Measurements from ENCODE around the gene EFNA4. TPM values are rescaled to one million over a fixed set of nuclear protein-coding genes. Genes with fewer than 3 reads are reported as not detected.

EFNA4 gene
- total and polyA plus RNA-seq, 2 of the 8 experiments (the other 6 are each of a cell fraction or from before 2014, with no cell fraction given): 21.9 to 23.9 TPM

DNA sequence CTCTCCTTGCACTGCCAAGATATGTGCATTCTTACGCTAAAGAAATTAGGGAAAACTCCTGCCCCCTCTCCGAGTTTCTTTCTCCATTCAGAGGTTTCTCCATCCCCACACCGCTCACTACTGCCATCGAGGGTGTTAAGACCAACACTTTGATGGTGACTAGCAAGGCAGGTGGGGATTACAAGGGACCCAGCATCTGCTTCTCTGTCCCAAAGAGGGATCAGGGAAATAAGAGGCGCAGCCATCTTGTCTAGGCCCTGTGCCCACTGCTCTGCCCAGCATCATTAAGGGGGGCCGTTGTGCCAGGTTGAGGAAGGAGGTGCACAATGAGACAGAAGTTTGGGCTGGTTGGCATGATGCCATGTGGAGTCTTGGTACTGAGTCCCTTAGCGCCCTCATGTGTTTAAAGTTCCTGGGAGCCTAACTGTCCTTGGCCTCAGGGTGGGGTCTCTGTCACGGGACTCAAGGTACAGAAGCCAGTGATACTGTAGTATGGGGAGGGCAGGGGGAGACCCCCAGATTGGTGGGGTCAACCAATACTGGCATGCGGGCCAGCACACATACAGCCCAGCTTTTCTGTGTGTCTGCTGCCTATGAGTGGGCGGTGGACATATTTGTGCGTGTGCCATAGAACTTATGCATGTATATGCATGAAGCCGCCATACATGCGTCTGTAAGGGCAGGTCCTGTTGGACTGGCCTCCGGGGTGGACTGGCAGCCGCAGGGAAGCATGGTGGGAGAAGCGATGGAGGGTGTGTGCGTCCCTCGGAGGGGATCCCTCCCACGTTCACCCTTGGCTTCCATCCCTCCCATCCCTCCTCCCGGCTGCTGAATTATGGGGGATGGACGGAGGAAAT is 20.6 kb downstream of the EFNA4 start:
- Histone ChIP-seq H2AK5ac (ENCODE audit: low read depth, low read length) (no peak overlapping the region), H3K23me2 (ENCODE audit: low read depth, low read length) (peaks cover 21% of the 10 kb centered on the region; the same call in 1 of the 2 replicates), H3K56ac (replicated peaks; ENCODE audit: insufficient read length, low read depth, low read length) (no peak overlapping the region), H3K9ac (replicated peaks in 1 of 4; ENCODE audit: extremely low read depth in 1 of 4, low read depth in 3 of 4, low read length in 3 of 4) (no peak overlapping the region), H2BK20ac (ENCODE audit: low read length) (no peak overlapping the region), H4K91ac (replicated peaks; ENCODE audit: insufficient read length, low read length) (no peak overlapping the region), H2BK12ac (ENCODE audit: low read depth, low read length) (no peak overlapping the region), H3K4me1 (replicated peaks in 1 of 4; ENCODE audit: control insufficient read depth in 3 of 4, insufficient read depth in 4 of 4, low read length in 3 of 4) (peaks cover 0 to 49% (median 28%) of the 10 kb centered on the region in 4 experiments; a peak in 6 of 7 replicates), H3K14ac (ENCODE audit: insufficient read length) (no peak overlapping the region), H2BK5ac (ENCODE audit: low read depth, low read length) (no peak overlapping the region; the same call in 1 of the 2 replicates), H3K9me3 (ENCODE audit: insufficient read depth in 2 of 2, low read depth in 1 of 2, low read length in 1 of 2) (no peaks in the 10 kb centered on the region), H2BK120ac (replicated peaks; ENCODE audit: low read depth, low read length) (no peak overlapping the region), H3K23ac (ENCODE audit: insufficient read length) (no peak overlapping the region), H3K79me1 (ENCODE audit: low read depth, low read length) (no peaks in the 10 kb centered on the region), H2AFZ (ENCODE audit: low read length) (no peak overlapping the region), H4K8ac (ENCODE audit: extremely low read depth, insufficient read depth, low read length) (no peak overlapping the region), H3K4me3 (ENCODE audit: extremely low read depth in 1 of 4, insufficient read depth in 2 of 4, low read depth in 3 of 4, low read length in 4 of 4) (peak overlapping the region in 3 of 4 experiments; percentile 33 to 81 (median 74); a peak in 4 of 8 replicates), H2BK15ac (ENCODE audit: low read length) (0 out of 2 replicates have a peak overlapping the region, but pooled peaks have one; percentile 61), H3K27ac (ENCODE audit: low read depth, low read length) (no peak overlapping the region), H4K5ac (ENCODE audit: insufficient read length, low read depth, low read length) (no peak overlapping the region), H3K4me2 (ENCODE audit: insufficient read depth in 1 of 2, low read depth in 2 of 2, low read length in 2 of 2) (peak overlapping the region; percentile 7 to 95), H3K4ac (replicated peaks; ENCODE audit: insufficient read length, low read depth, low read length) (no peak overlapping the region), H4K20me1 (replicated peaks in 1 of 2; ENCODE audit: control insufficient read depth in 1 of 2, insufficient read depth in 2 of 2, low read length in 2 of 2) (peaks cover 0 to 15% of the 10 kb centered on the region in 2 experiments), H3K27me3 (replicated peaks in 1 of 4; ENCODE audit: control insufficient read depth in 3 of 4, extremely low read depth in 1 of 4, insufficient read depth in 3 of 4, low read length in 3 of 4) (peaks cover 44 to 52% (median 48%) of the 10 kb centered on the region in 4 experiments), H3K18ac (ENCODE audit: extremely low read depth, low read length) (no peak overlapping the region), H3K79me2 (ENCODE audit: control insufficient read depth in 1 of 2, insufficient read depth in 2 of 2, low read length in 2 of 2) (no peaks in the 10 kb centered on the region), H3K36me3 (ENCODE audit: control insufficient read depth in 2 of 4, insufficient read depth in 4 of 4, low read length in 3 of 4) (no peaks in the 10 kb centered on the region)
- ChIA-PET POLR2A (ENCODE audit: partially characterized antibody) (interaction anchor here (0.5 to 2.3 kb wide), 11 partner anchors 13 to 860 kb away, joined by 3 to 13 read pairs (median 3); partner anchors contain the start of genes EFNA4 and SLC50A1), CTCF (ENCODE audit: partially characterized antibody) (interaction anchor here (0.6 to 5.5 kb wide), 26 partner anchors 8 to 900 kb away, joined by 3 to 169 read pairs (median 6); partner anchors contain the start of genes ADAM15, EFNA1, EFNA4 and KRTCAP2)
- WGBS, 2 experiments (ENCODE audit: extremely low coverage in 1 of 2, insufficient coverage in 1 of 2, insufficient read length in 1 of 2, insufficient replicate concordance in 2 of 2, low coverage in 1 of 2, low lambda C conversion rate in 2 of 2, missing lambda C conversion rate in 1 of 2): 39% methylated on average over 21 of the region's 21 CpGs; no CpG with 5 or more reads in 1 of the 2 experiments
- FAIRE-seq (no peak), DNase-seq (ENCODE audit: low read depth in 1 of 2, low spot score in 2 of 2) (no peak)
- TF ChIP-seq KDM4A (IDR thresholded peaks at IDR 0.05; ENCODE audit: low read depth, low read length, severe bottlenecking): no peak
- TF ChIP-seq SUZ12 (IDR thresholded peaks at IDR 0.05; ENCODE audit: low read length): no peak
- TF ChIP-seq TCF12 (IDR thresholded peaks at IDR 0.05; ENCODE audit: low read depth, low read length): no peak
- TF ChIP-seq, protein P1, sequence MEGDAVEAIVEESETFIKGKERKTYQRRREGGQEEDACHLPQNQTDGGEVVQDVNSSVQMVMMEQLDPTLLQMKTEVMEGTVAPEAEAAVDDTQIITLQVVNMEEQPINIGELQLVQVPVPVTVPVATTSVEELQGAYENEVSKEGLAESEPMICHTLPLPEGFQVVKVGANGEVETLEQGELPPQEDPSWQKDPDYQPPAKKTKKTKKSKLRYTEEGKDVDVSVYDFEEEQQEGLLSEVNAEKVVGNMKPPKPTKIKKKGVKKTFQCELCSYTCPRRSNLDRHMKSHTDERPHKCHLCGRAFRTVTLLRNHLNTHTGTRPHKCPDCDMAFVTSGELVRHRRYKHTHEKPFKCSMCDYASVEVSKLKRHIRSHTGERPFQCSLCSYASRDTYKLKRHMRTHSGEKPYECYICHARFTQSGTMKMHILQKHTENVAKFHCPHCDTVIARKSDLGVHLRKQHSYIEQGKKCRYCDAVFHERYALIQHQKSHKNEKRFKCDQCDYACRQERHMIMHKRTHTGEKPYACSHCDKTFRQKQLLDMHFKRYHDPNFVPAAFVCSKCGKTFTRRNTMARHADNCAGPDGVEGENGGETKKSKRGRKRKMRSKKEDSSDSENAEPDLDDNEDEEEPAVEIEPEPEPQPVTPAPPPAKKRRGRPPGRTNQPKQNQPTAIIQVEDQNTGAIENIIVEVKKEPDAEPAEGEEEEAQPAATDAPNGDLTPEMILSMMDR (IDR thresholded peaks at IDR 0.05; ENCODE audit: control extremely low read depth in 1 of 3, insufficient read depth in 1 of 3, low read depth in 1 of 3, low read length in 3 of 3): 0 out of 4 replicates have a peak, but pooled peaks of 1 of the 3 experiments have one; percentile 11
- no peak for TF ChIP-seq POLR2AphosphoS5 (IDR thresholded peaks at IDR 0.05; ENCODE audit: low read depth, low read length)
- TF ChIP-seq ZNF274 (IDR thresholded peaks at IDR 0.05; ENCODE audit: borderline replicate concordance, extremely low read depth, low read length): no peak
- no peak for TF ChIP-seq CEBPB (IDR thresholded peaks at IDR 0.05; ENCODE audit: low read depth, low read length)

Measured in H1 (cell line).